B cell (primary cell): Measurements from ENCODE around the gene CUL1. TPM values are rescaled to one million over a fixed set of nuclear protein-coding genes. Genes with fewer than 3 reads are reported as not detected.

Source experiments
- ATAC-seq: fragments of 200-7000 bp; cut with Tn5 transposase; one replicate; pipeline ENCODE4 v1.10.0; 2021; ENCODE audit warnings: low read depth, mild to moderate bottlenecking, moderate number of reproducible peaks, moderate library complexity
- CTCF ChIA-PET: fragments of 350-600 bp; sonication (Branson Sonifier 250); formaldehyde crosslinking; loops from one replicate; lab custom pipeline; 2021; ENCODE audit warnings: antibody characterized with exemption, inconsistent platforms; lab: Charles Lee
- POLR2A ChIA-PET: fragments of 350-600 bp; sonication (Branson Sonifier 250); formaldehyde crosslinking; loops from one replicate; lab custom pipeline; 2021; ENCODE audit warnings: antibody characterized with exemption; lab: Charles Lee
- DNase-seq: peaks from one replicate; pipeline ENCODE4 v3.0.0; 2013
- H2AFZ ChIP-seq: 2 replicates; pipeline ENCODE4 v1.6.1; 2012; ENCODE audit warnings: mild to moderate bottlenecking, low read depth, low read length; ENCODE audit not compliant: insufficient read depth, poor library complexity, severe bottlenecking
- H3K27ac ChIP-seq, 2 donors: 1 replicate in 1 of 2; 2 replicates in 1 of 2; pipeline ENCODE4 v1.5.1; 2012 to 2013; ENCODE audit warnings: low read length in 2 of 2, mild to moderate bottlenecking in 2 of 2, moderate library complexity in 1 of 2
- H3K27me3 ChIP-seq, 4 experiments: fragments of 200-600 bp in 1 of 4; sonication (generic) in 1 of 4; replicated peaks in 1 of 4; 1 replicate in 2 of 4; 2 replicates in 2 of 4; pipeline versions ENCODE4 v1.6.1 to v1.7.0; 2013 to 2016; ENCODE audit warnings: low read length in 3 of 4, mild to moderate bottlenecking in 2 of 4, mixed read lengths in 1 of 4, moderate library complexity in 1 of 4; ENCODE audit not compliant: insufficient read depth in 4 of 4, control insufficient read depth in 3 of 4; ENCODE audit errors: control extremely low read depth in 1 of 4
- H3K36me3 ChIP-seq, 2 experiments: replicated peaks in 1 of 2; 1 replicate in 1 of 2; 2 replicates in 1 of 2; pipeline versions ENCODE4 v1.6.1 to v1.7.1; 2013; ENCODE audit warnings: low read length in 1 of 2; ENCODE audit not compliant: insufficient read depth in 2 of 2, control insufficient read depth in 1 of 2; ENCODE audit errors: control extremely low read depth in 1 of 2, extremely low read depth in 1 of 2
- H3K4me1 ChIP-seq, 2 donors: fragments of 200-600 bp in 1 of 2; sonication (generic) in 1 of 2; 1 replicate in 1 of 2; 2 replicates in 1 of 2; pipeline versions ENCODE4 v1.5.1 to v1.6.1; 2013 to 2017; ENCODE audit warnings: low read length in 2 of 2; ENCODE audit not compliant: control insufficient read depth in 2 of 2, insufficient read depth in 2 of 2
- H3K4me2 ChIP-seq: replicated peaks from 2 replicates; pipeline ENCODE3; 2012; ENCODE audit warnings: mild to moderate bottlenecking, low read depth, low read length; ENCODE audit not compliant: poor library complexity, severe bottlenecking
- H3K4me3 ChIP-seq, 5 experiments: fragments of 200-600 bp in 1 of 5; sonication (generic) in 1 of 5; 1 replicate in 3 of 5; 2 replicates in 2 of 5; pipeline versions ENCODE4 v1.5.1 to v1.7.0; 2011 to 2016; ENCODE audit warnings: low read length in 4 of 5, mild to moderate bottlenecking in 4 of 5, low read depth in 2 of 5, control low read depth in 1 of 5, moderate library complexity in 1 of 5; ENCODE audit not compliant: insufficient read depth in 1 of 5; ENCODE audit errors: control extremely low read depth in 1 of 5, extremely low read depth in 1 of 5
- H3K79me2 ChIP-seq: fragments of 200-600 bp; sonication (generic); one replicate; pipeline ENCODE4 v1.6.0; 2016; ENCODE audit warnings: low read length; ENCODE audit not compliant: control insufficient read depth, insufficient read depth
- H3K9ac ChIP-seq: fragments of 200-600 bp; sonication (generic); 2 replicates; pipeline ENCODE4 v1.6.1; 2017; ENCODE audit warnings: mild to moderate bottlenecking, low read length, moderate library complexity
- H3K9me3 ChIP-seq, 3 donors: one replicate each; pipeline versions ENCODE4 v1.6.1 to v1.7.1; 2013; ENCODE audit warnings: low read length in 2 of 3; ENCODE audit not compliant: control insufficient read depth in 2 of 3, insufficient read depth in 1 of 3; ENCODE audit errors: control extremely low read depth in 1 of 3
- H4K20me1 ChIP-seq: 2 replicates; pipeline ENCODE4 v1.6.0; 2012; ENCODE audit warnings: mild to moderate bottlenecking, low read length; ENCODE audit not compliant: insufficient read depth, control insufficient read depth, poor library complexity, severe bottlenecking
- H3K27ac Mint-ChIP-seq: one replicate; pipeline ENCODE4 v1.8.0; 2021; ENCODE audit warnings: mixed read lengths
- H3K27me3 Mint-ChIP-seq: one replicate; pipeline ENCODE4 v1.8.0; 2021; ENCODE audit warnings: mixed read lengths
- H3K4me1 Mint-ChIP-seq: one replicate; pipeline ENCODE4 v1.8.0; 2021; ENCODE audit warnings: mixed read lengths
- H3K4me3 Mint-ChIP-seq: one replicate; pipeline ENCODE4 v1.8.0; 2021; ENCODE audit warnings: mixed read lengths
- H3K9me3 Mint-ChIP-seq: one replicate; pipeline ENCODE4 v1.8.0; 2022; ENCODE audit warnings: mixed read lengths; ENCODE audit not compliant: insufficient read depth
- EZH2 ChIP-seq: IDR thresholded peaks from 2 replicates; pipeline ENCODE4 v1.6.1; 2012; ENCODE audit warnings: borderline replicate concordance, low read depth, mild to moderate bottlenecking, moderate library complexity, low read length; ENCODE audit not compliant: insufficient read depth, poor library complexity, severe bottlenecking
- WGBS: methylation state at CpG from one replicate; pipeline ENCODE4 v1.1.5; 2013; ENCODE audit warnings: missing lambda C conversion rate; ENCODE audit not compliant: insufficient coverage; 5-methylcytosine and 5-hydroxymethylcytosine counted together
- intact Hi-C: fragments of 100-400 bp; cut with micrococcal nuclease; formaldehyde crosslinking; loops from one replicate; pipeline ENCODE4 v1.10.0; 2022
- polyA plus RNA-seq: library from polyadenylated mRNA; depleted of rRNA; stranded (reverse); fragments of >200 nt; gene quantifications from 2 replicates; pipeline ENCODE4 v1.2.3, GENCODE V29; 2012
- total RNA-seq, 2 donors: library from RNA; stranded (reverse); fragments of 120-200 nt in 1 of 2; gene quantifications; 1 replicate in 1 of 2; 2 replicates in 1 of 2; pipeline versions ENCODE4 v1.2.3 to v1.2.4, GENCODE V29; 2013 to 2022
- TF ChIP-seq, protein P1 (sequence below): fragments of 200-600 bp; IDR thresholded peaks from one replicate; pipeline ENCODE4 v1.8.0; 2022; ENCODE audit warnings: antibody characterized with exemption, mild to moderate bottlenecking

CUL1 gene
- total and polyA plus RNA-seq, 2 donors (not counting 1 experiment from before 2014, with no cell fraction given) = 26.9 to 51.1 TPM

DNA sequence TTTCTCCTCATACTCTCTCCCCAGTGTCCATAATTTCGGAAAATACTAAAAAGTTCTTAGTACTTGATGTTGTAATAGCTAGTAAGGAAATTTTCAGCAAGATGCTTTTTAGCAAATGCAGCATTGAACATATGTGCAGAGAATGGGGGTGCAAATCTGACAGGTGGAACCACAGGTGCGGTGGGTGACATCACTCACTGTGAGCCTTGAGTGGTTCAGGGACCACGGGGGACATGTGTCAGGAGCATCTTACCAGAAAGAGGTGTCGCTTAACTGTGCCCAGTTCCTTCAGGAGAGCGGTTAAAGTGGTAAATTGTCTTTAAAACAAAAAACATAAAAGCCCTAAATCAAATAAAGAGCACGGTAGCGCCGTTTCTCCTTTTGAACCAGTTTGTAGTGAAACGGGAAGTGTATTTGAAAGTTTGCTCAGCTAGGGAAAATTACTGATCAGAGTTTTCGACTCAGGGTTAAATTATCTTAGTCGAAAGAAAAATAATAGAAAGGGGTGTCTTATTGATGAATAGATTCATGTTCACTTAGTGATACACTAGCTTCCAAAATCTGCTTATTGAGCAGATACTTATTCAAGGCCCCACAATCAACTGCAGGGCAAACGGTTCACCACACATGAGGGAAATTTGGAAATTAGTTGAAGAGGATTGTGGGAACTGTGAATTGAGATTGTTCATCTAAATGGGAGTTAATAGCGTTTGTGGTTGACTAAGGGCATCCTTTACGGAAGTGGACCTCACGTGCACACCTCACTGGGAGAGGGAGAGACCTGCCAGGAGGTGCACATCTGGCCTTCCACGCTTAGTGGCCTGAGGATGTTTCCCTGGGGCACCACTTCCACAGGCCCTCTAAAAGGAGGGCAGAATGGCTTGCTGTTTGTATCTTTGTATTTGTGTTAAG is 12.7 kb downstream of the CUL1 start:
- H3K4me1 ChIP-seq = peaks cover 42 to 43% of the 10 kb centered on the region in 2 donors
- peaks cover 75% of the 10 kb centered on the region for H3K4me1 Mint-ChIP-seq
- peaks cover 96% of the 10 kb centered on the region for H4K20me1 ChIP-seq
- no peak overlapping the region for H3K4me3 ChIP-seq
- H3K79me2 ChIP-seq = peaks cover 99% of the 10 kb centered on the region
- TF ChIP-seq, protein P1, sequence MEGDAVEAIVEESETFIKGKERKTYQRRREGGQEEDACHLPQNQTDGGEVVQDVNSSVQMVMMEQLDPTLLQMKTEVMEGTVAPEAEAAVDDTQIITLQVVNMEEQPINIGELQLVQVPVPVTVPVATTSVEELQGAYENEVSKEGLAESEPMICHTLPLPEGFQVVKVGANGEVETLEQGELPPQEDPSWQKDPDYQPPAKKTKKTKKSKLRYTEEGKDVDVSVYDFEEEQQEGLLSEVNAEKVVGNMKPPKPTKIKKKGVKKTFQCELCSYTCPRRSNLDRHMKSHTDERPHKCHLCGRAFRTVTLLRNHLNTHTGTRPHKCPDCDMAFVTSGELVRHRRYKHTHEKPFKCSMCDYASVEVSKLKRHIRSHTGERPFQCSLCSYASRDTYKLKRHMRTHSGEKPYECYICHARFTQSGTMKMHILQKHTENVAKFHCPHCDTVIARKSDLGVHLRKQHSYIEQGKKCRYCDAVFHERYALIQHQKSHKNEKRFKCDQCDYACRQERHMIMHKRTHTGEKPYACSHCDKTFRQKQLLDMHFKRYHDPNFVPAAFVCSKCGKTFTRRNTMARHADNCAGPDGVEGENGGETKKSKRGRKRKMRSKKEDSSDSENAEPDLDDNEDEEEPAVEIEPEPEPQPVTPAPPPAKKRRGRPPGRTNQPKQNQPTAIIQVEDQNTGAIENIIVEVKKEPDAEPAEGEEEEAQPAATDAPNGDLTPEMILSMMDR = no peak
- TF ChIP-seq EZH2 = no peak
- 51% methylated on average over 6 of the region's 16 CpGs for WGBS
- intact Hi-C loops = no loop called here
- H3K9me3 ChIP-seq = no peaks in the 10 kb centered on the region
- ATAC-seq (peak; percentile 51), DNase-seq (peak; percentile 33)
- no peaks in the 10 kb centered on the region for H3K9me3 Mint-ChIP-seq
- H3K27ac Mint-ChIP-seq = peak overlapping the region; percentile 34
- H3K4me3 Mint-ChIP-seq = peak overlapping the region; percentile 7
- ChIA-PET POLR2A (no interaction called here), CTCF (interaction anchor here (1.3 to 1.4 kb wide), 2 partner anchors 18 to 23 kb away, joined by 3 read pairs; no protein-coding TSS in a partner anchor)
- peaks cover 0 to 9% of the 10 kb centered on the region in 2 experiments for H3K36me3 ChIP-seq
- H3K27me3 Mint-ChIP-seq = no peaks in the 10 kb centered on the region
- peak overlapping the region; percentile 42 for H3K4me2 ChIP-seq
- H3K9ac ChIP-seq = no peak overlapping the region
- H2AFZ ChIP-seq = no peak overlapping the region
- no peaks in the 10 kb centered on the region for H3K27me3 ChIP-seq
- H3K27ac ChIP-seq = peak overlapping the region in 1 of 2 donors; percentile 35
